ENCODE data around the gene PAQR7.

- TF ChIP-seq, protein P1, sequence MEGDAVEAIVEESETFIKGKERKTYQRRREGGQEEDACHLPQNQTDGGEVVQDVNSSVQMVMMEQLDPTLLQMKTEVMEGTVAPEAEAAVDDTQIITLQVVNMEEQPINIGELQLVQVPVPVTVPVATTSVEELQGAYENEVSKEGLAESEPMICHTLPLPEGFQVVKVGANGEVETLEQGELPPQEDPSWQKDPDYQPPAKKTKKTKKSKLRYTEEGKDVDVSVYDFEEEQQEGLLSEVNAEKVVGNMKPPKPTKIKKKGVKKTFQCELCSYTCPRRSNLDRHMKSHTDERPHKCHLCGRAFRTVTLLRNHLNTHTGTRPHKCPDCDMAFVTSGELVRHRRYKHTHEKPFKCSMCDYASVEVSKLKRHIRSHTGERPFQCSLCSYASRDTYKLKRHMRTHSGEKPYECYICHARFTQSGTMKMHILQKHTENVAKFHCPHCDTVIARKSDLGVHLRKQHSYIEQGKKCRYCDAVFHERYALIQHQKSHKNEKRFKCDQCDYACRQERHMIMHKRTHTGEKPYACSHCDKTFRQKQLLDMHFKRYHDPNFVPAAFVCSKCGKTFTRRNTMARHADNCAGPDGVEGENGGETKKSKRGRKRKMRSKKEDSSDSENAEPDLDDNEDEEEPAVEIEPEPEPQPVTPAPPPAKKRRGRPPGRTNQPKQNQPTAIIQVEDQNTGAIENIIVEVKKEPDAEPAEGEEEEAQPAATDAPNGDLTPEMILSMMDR (conservative IDR thresholded peaks at IDR 0.05), result no peak
- TF ChIP-seq ZFX (IDR thresholded peaks at IDR 0.05), result no peak
Measured at GRCh38 chr1:25909040-25909439, 33.5 kb upstream of the PAQR7 start.
